CD4-positive, alpha-beta T cell (primary cell): ENCODE measurements around the gene PDLIM1. TPM values are rescaled to one million over a fixed set of nuclear protein-coding genes. Genes with fewer than 3 reads are reported as not detected.
A peak's percentile ranks its signal among the peaks of the same experiment; 100 is the strongest.

ENCODE experiments used
- ATAC-seq: fragments of 200-7000 bp; cut with Tn5 transposase; one replicate; pipeline ENCODE4 v1.10.0; 2022; ENCODE audit warnings: mild to moderate bottlenecking; ENCODE audit not compliant: poor library complexity
- CTCF ChIA-PET: fragments of 350-600 bp; sonication (Branson Sonifier 250); formaldehyde crosslinking; loops from one replicate; lab custom pipeline; 2021; ENCODE audit warnings: antibody characterized with exemption, inconsistent platforms; lab: Charles Lee
- POLR2A ChIA-PET: fragments of 350-600 bp; sonication (Branson Sonifier 250); formaldehyde crosslinking; loops from one replicate; lab custom pipeline; 2021; ENCODE audit warnings: antibody characterized with exemption, inconsistent platforms; lab: Charles Lee
- DNase-seq, 14 experiments: peaks; one replicate each; pipeline ENCODE4 v3.0.0-alpha.2; 2013 to 2020; ENCODE audit warnings: mixed read lengths in 2 of 14
- H3K27ac ChIP-seq, 2 donors: one replicate each; pipeline versions ENCODE4 v1.5.1 to v1.7.0; 2013; ENCODE audit warnings: low read length in 2 of 2, low read depth in 1 of 2, mild to moderate bottlenecking in 1 of 2
- H3K27me3 ChIP-seq, 2 experiments: 1 replicate in 1 of 2; 2 replicates in 1 of 2; pipeline versions ENCODE4 v1.6.1 to v1.7.0; 2013; ENCODE audit warnings: low read length in 2 of 2, control low read depth in 1 of 2, mild to moderate bottlenecking in 1 of 2, moderate library complexity in 1 of 2; ENCODE audit not compliant: insufficient read depth in 2 of 2, control insufficient read depth in 1 of 2
- H3K36me3 ChIP-seq: one replicate; pipeline ENCODE4 v1.6.1; 2013; ENCODE audit warnings: low read length, control low read depth; ENCODE audit not compliant: insufficient read depth
- H3K4me1 ChIP-seq: one replicate; pipeline ENCODE4 v1.6.1; 2013; ENCODE audit warnings: low read length, control low read depth; ENCODE audit not compliant: insufficient read depth
- H3K4me3 ChIP-seq: one replicate; pipeline ENCODE4 v1.5.1; 2013; ENCODE audit warnings: mild to moderate bottlenecking, low read length, moderate library complexity
- H3K9me3 ChIP-seq, 2 experiments: 1 replicate in 1 of 2; 2 replicates in 1 of 2; pipeline versions ENCODE4 v1.6.1 to v1.7.0; 2013; ENCODE audit warnings: low read length in 2 of 2, mild to moderate bottlenecking in 2 of 2, control low read depth in 1 of 2, moderate library complexity in 1 of 2; ENCODE audit not compliant: control insufficient read depth in 1 of 2, insufficient read depth in 1 of 2
- H3K27ac Mint-ChIP-seq: one replicate; pipeline ENCODE4 v1.8.0; 2020; ENCODE audit warnings: mixed read lengths
- H3K27me3 Mint-ChIP-seq: one replicate; pipeline ENCODE4 v1.8.0; 2021; ENCODE audit warnings: mixed read lengths
- H3K36me3 Mint-ChIP-seq: one replicate; pipeline ENCODE4 v1.8.0; 2021; ENCODE audit warnings: low read depth, mixed read lengths
- H3K4me1 Mint-ChIP-seq: one replicate; pipeline ENCODE4 v1.8.0; 2021; ENCODE audit warnings: low read depth, mixed read lengths
- H3K4me3 Mint-ChIP-seq: one replicate; pipeline ENCODE4 v1.8.0; 2020; ENCODE audit warnings: mild to moderate bottlenecking, mixed read lengths
- H3K9me3 Mint-ChIP-seq: one replicate; pipeline ENCODE4 v1.8.0; 2020; ENCODE audit warnings: mixed read lengths
- intact Hi-C, 2 experiments: fragments of 100-400 bp; cut with DNase I in 1 of 2; cut with micrococcal nuclease in 1 of 2; formaldehyde crosslinking; loops; one replicate each; pipeline versions ENCODE4 v1.15.1 to v1.9.0; 2023 to 2025; cut with DNase I, micrococcal nuclease
- polyA plus RNA-seq, 2 donors: library from polyadenylated mRNA; unstranded; fragments of 120-200 nt; gene quantifications; one replicate each; pipeline ENCODE4 v1.2.1, GENCODE V29; 2013
- total RNA-seq, 174 experiments: library from RNA in 2 of 174; stranded (reverse) in 2 of 174; gene quantifications; one replicate each; pipeline ENCODE4 v1.2.3 and lab custom pipeline; 2021 to 2026
- TF ChIP-seq, protein P1 (sequence below): fragments of 200-600 bp; IDR thresholded peaks from one replicate; pipeline ENCODE4 v1.8.0; 2022; ENCODE audit warnings: antibody characterized with exemption, mild to moderate bottlenecking

PDLIM1 gene, protein sequence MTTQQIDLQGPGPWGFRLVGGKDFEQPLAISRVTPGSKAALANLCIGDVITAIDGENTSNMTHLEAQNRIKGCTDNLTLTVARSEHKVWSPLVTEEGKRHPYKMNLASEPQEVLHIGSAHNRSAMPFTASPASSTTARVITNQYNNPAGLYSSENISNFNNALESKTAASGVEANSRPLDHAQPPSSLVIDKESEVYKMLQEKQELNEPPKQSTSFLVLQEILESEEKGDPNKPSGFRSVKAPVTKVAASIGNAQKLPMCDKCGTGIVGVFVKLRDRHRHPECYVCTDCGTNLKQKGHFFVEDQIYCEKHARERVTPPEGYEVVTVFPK
- total RNA-seq (under 1 TPM; 0.41 to 0.75 TPM), total RNA-seq (lab: John Stamatoyannopoulos, UW) (0.05 to 2.8 (median 0.49) reads per million in 172 experiments)
- 3.6 TPM for polyA plus RNA-seq (2013, experiment 1 of 2)
- 3.8 TPM for polyA plus RNA-seq (2013, experiment 2 of 2)

- ChIA-PET CTCF (no interaction called here), POLR2A (no interaction called here)
- intact Hi-C loops = no loop called here
- TF ChIP-seq, protein P1, sequence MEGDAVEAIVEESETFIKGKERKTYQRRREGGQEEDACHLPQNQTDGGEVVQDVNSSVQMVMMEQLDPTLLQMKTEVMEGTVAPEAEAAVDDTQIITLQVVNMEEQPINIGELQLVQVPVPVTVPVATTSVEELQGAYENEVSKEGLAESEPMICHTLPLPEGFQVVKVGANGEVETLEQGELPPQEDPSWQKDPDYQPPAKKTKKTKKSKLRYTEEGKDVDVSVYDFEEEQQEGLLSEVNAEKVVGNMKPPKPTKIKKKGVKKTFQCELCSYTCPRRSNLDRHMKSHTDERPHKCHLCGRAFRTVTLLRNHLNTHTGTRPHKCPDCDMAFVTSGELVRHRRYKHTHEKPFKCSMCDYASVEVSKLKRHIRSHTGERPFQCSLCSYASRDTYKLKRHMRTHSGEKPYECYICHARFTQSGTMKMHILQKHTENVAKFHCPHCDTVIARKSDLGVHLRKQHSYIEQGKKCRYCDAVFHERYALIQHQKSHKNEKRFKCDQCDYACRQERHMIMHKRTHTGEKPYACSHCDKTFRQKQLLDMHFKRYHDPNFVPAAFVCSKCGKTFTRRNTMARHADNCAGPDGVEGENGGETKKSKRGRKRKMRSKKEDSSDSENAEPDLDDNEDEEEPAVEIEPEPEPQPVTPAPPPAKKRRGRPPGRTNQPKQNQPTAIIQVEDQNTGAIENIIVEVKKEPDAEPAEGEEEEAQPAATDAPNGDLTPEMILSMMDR = no peak
- Mint-ChIP-seq H3K4me1 (peaks cover 18% of the 10 kb centered on the region), H3K4me3 (peak within 1 kb of the TSS; percentile 71), H3K27ac (no peak within 1 kb of the TSS), H3K27me3 (peaks cover 64% of the 10 kb centered on the region), H3K9me3 (no peaks in the 10 kb centered on the region), H3K36me3 (no peaks in the 10 kb centered on the region)
- ATAC-seq = peak; percentile 41
- no peak within 1 kb of the TSS for H3K27ac ChIP-seq
- peaks cover 20% of the 10 kb centered on the region for H3K4me1 ChIP-seq
- H3K4me3 ChIP-seq = peak within 1 kb of the TSS; percentile 49
- peak in 10 of 14 experiments; percentile 6 to 63 (median 13) for DNase-seq
- H3K36me3 ChIP-seq = no peaks in the 10 kb centered on the region
- H3K9me3 ChIP-seq = peaks cover 0 to 9% of the 10 kb centered on the region in 2 experiments
- peaks cover 21 to 34% of the 10 kb centered on the region in 2 experiments for H3K27me3 ChIP-seq
Measured at GRCh38 chr10:95290461-95291364, at the start of gene PDLIM1. Gene PDLIM1, minus strand, starts transcription at chr10:95291003. Its CDS starts 88 bp downstream, at chr10:95290915.

DNA sequence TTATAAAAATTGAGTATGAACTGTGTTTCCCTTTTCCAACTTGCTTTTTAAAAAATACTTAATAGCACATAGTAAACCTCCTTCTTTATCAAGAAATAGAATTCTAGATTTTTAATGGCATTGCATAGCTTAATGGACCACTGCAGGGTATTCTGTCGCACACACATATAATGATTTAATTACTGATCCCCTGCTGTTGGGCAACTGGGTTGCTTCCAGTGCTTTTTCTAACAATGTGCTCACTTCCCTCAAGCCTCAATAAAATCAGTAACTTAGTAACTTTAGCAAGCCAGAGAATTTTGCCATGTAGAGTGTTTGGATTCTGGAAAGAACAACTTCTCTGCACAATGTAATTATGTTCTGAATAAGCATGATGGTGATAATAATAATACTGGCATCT lies 49.1 kb upstream of the PDLIM1 start:
- intact Hi-C loops = no loop called here
- no peak for DNase-seq
- H3K36me3 ChIP-seq = no peaks in the 10 kb centered on the region

More for the DNA sequence above, 49.1 kb upstream of the PDLIM1 start:
- Histone ChIP-seq H3K4me1 (no peaks in the 10 kb centered on the region), H3K27ac (no peak overlapping the region), H3K9me3 (no peaks in the 10 kb centered on the region), H3K27me3 (no peaks in the 10 kb centered on the region), H3K4me3 (no peak overlapping the region)
- POLR2A ChIA-PET = no interaction called here
- Mint-ChIP-seq H3K36me3 (no peaks in the 10 kb centered on the region), H3K27ac (no peak overlapping the region), H3K4me1 (no peaks in the 10 kb centered on the region), H3K4me3 (no peak overlapping the region), H3K27me3 (no peaks in the 10 kb centered on the region), H3K9me3 (no peaks in the 10 kb centered on the region)
- ATAC-seq = no peak
- CTCF ChIA-PET = interaction anchor here (0.6 to 1.2 kb wide), 2 partner anchors 23 to 414 kb away, joined by 3 to 4 read pairs; no protein-coding TSS in a partner anchor
- TF ChIP-seq, protein P1 = no peak
